GM12874 (cell line): Measurements from ENCODE around the gene FCMR.

Experiments
- TF ChIP-seq, protein P1 (sequence below): IDR thresholded peaks from 2 replicates; pipeline ENCODE4 v1.5.1; 2011; ENCODE audit warnings: low read depth, mild to moderate bottlenecking, control low read depth, low read length, moderate library complexity; ENCODE audit not compliant: insufficient read depth

FCMR gene

DNA sequence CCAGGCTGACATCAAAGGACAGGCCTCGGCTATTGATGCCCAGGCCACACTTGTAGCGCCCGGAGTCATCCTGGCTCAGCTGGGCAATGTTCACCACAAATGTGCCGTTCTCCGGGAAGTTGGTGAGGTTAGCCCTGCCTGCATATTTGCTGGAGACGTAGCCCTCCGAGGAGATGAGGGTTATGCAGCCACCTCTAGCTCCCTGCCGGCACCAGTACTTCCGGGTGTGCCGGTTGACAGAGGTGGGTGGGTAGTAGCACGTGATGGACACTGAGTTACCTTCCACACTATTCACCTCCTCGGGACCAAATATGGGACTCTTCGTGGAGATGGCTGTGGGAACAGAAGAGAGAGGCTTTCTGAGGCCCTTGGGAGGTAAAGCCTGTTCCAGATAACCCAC is 17.4 kb upstream of the FCMR start:
- TF ChIP-seq, protein P1, sequence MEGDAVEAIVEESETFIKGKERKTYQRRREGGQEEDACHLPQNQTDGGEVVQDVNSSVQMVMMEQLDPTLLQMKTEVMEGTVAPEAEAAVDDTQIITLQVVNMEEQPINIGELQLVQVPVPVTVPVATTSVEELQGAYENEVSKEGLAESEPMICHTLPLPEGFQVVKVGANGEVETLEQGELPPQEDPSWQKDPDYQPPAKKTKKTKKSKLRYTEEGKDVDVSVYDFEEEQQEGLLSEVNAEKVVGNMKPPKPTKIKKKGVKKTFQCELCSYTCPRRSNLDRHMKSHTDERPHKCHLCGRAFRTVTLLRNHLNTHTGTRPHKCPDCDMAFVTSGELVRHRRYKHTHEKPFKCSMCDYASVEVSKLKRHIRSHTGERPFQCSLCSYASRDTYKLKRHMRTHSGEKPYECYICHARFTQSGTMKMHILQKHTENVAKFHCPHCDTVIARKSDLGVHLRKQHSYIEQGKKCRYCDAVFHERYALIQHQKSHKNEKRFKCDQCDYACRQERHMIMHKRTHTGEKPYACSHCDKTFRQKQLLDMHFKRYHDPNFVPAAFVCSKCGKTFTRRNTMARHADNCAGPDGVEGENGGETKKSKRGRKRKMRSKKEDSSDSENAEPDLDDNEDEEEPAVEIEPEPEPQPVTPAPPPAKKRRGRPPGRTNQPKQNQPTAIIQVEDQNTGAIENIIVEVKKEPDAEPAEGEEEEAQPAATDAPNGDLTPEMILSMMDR, result no peak

DNA sequence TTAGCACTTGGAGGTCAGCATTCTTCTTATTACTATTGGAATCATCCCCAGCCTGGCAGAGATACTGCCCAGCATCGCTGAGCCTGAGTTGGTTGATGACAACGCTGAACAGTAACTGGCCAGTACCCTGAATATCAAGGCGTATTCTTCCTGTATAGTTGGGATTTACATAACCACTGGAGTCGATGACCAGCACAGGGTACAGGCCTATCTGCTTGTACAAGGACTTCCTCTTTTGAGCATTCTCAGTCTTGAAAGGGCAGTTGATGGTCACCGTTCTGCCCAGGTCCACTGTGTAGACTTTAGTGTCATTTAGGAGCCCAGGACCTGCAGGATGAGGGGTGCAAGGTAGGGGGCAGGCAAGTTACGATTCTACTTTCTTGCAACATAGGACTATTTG is 15.7 kb upstream of the FCMR start:
- TF ChIP-seq, protein P1, result no peak; the same call in 1 of the 2 replicates

DNA sequence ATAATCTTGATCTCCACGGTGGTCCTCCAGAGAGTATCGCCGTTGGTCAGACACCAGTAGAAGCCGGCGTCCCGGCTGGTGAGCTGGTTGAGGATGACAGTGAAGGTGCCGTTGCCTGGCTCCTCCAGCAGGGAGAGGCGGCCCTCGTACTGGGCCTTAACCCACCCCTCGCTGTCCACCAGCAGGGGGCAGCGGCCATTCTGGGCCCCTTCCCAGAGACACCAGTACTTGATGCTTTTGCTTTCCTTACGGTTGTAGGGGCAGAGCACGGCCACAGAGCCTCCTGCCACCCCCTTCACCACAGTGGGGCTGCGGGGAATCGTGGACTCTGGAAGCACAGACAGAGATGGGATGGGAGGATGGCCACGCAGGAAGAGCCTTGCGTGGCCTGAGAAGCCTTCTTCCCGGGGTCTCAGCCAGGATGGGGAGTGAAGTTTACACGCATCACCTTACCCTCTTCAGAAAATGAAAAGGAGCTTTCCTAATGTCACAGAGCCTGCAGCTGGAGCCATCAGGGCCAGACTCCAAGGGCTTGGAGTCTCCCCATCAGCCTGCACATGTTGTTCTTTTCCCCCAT is 13.8 kb upstream of the FCMR start:
- TF ChIP-seq, protein P1, result peak; percentile 66

DNA sequence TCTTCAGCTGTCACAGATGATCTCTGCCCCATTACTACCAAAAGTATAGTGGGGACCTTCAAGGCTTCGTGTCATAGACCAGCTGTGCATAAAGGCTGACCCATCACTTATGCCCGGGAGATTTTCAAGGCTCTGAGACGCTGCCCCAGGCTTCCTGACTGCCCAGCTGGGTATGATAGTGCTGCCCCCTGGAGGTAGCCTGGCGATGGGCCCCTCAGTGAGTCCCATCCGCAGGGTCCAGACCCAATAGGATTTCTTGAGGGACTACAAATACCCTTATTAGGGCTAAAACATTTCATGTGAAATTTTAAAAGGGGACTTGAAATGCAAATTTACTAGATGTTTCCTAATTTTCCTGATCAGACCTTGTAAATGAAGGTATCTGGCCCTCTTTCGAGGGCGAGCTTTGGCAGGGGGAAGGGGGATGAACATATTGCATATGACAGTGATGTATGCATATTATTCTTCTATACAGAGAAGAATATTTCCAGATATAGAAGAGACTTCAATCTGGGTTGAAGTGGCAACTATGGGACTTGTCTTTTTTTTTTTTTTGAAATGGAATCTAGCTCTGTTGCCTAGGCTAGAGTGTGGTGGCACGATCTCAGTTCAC is 11.7 kb upstream of the FCMR start:
- TF ChIP-seq, protein P1, result peak; percentile 87

DNA sequence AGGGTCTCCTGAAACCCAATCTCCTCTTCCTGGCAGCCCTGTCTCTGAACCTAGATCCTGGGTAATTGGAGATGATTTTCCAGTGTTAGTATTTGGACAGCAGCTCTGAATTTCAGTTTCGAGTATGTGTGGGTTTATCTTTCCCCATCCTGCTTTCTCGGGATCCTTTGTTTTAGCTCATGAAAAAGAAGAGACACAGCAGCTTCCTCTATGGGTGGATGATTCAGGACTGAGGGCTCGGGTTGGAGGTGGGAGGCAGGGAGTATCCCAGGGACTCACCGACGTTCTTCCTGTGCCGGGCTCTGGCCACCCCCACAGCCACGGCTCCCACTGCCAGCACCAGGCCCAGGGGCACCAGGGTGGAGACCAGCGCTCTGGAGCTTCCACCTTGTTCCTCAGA is 10.4 kb upstream of the FCMR start:
- TF ChIP-seq, protein P1, result no peak

DNA sequence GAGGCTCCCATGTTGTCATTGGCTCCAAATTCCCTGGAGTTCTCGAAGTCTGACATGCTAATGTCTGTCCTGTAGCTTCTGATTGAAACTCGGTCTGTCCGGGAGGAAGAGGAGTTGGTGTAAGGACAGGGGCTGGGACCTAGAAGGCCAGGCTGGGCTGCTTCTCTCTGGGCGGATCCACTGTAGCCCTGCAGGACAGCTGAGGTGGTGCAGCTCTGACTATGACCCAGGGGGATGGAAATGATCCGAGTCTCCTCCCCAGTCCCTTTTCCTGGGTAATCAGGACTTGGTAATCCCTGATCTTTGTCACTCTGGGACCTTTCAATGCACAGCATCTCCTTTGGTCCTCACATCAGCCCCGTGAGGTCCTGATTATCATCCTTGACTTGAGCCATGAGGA is 10.0 kb upstream of the FCMR start:
- TF ChIP-seq, protein P1, result no peak

DNA sequence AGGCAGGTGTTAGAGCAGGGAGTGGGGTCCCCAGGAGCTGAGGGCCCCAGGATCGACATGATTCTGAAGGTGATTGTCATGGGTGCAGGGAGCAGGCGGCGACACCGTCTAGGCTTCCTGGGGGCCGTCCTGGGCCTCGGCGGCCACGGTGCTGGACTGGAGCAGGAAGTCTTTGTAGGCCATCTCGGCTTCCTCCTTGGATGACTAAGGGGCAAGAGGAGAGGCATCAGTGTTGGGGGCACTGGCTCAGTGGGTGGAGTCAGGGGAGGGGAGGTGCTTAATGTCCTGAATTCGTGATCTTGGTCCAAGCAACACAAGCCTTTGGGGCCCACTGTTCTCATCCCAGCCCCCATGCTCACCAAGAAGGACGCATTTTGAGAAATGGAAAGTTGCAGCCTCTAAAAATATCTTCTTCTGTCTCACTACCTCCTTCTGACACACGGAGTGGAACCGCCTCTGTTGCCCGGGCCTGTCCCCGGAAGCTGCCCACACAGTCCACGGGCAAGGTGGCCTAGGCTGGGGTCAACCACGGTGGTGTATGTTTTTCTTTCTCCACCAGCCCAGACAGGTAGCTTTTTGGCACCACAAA is 8.6 kb upstream of the FCMR start:
- TF ChIP-seq, protein P1, result no peak
